Measurements from ENCODE around the gene KIF26B.

GRCh38 chr1:245160288-245160687, 5.5 kb downstream of the KIF26B start:
- TF ChIP-seq CREB1 (IDR thresholded peaks at IDR 0.05; ENCODE audit: low read depth): no peak
- TF ChIP-seq EZH2 (IDR thresholded peaks at IDR 0.05; ENCODE audit: borderline replicate concordance, control insufficient read depth, low read depth, low read length): no peak
